Smooth muscle cell of the pulmonary artery (primary cell): Measurements from ENCODE around the gene INPP5D. TPM values are rescaled to one million over a fixed set of nuclear protein-coding genes. Genes with fewer than 3 reads are reported as not detected.

ENCODE experiments used
- total RNA-seq: library from RNA; depleted of rRNA; stranded (reverse); fragments of >200 nt; gene quantifications from 2 replicates; pipeline ENCODE4 v1.2.3, GENCODE V29; 2014

The INPP5D gene
- 0.59 and 0.65 TPM in 2 replicates for total RNA-seq

DNA sequence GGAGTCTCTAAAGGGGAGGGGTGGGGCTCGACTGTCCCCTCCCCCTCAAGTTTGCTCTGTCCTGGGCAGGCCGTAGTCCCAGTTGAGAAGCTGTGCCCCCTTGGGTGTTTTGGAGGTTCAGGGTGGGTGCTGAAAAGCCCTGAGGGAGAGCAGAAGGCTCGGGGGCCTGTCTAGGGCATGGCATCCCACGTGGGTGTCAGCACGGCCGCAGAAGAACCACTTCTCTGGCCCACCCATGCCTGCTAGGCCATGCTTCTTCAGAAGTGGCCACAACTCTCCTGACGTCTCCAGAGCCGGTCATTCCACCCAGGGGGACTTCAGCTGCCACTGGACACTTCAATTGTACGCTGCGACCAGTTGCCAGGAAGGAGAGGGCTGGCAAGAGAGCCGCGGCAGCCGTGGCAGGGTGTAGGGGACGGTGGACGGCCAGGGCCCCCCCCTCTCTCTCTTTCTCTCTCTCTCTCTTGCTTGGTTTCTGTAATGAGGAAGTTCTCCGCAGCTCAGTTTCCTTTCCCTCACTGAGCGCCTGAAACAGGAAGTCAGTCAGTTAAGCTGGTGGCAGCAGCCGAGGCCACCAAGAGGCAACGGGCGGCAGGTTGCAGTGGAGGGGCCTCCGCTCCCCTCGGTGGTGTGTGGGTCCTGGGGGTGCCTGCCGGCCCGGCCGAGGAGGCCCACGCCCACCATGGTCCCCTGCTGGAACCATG, at the start of gene INPP5D:
Gene INPP5D, plus strand, starts transcription at position 546 of the 704 bp plus-strand sequence. Its CDS starts 137 bp downstream, at position 683.

DNA sequence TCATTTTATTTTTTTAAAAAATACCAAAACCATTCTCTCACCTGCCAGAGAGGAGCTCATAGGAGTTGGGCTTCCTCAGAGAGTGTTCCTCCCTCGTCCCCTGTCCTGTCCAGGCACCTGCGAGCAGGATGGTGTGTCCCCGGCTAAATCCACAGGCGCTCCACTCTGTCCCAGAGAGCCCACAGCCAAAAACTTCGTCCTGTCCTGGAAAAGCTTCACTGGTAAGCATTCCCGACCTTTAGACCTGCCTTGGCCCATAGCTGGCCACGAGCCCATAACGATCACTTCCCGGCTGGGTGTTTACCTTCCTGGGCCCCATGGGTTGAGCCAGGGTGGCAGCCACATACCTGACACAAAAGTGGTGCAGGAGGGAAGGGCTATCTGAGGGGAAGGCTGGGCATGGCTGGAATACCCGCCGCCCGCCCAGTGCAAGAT, 47.1 kb upstream of the INPP5D start, which contains the start of gene NGEF:
Gene NGEF, minus strand, starts transcription at position 230 of the 435 bp plus-strand sequence. CDS start 38,366 bp downstream, outside the sequence.

DNA sequence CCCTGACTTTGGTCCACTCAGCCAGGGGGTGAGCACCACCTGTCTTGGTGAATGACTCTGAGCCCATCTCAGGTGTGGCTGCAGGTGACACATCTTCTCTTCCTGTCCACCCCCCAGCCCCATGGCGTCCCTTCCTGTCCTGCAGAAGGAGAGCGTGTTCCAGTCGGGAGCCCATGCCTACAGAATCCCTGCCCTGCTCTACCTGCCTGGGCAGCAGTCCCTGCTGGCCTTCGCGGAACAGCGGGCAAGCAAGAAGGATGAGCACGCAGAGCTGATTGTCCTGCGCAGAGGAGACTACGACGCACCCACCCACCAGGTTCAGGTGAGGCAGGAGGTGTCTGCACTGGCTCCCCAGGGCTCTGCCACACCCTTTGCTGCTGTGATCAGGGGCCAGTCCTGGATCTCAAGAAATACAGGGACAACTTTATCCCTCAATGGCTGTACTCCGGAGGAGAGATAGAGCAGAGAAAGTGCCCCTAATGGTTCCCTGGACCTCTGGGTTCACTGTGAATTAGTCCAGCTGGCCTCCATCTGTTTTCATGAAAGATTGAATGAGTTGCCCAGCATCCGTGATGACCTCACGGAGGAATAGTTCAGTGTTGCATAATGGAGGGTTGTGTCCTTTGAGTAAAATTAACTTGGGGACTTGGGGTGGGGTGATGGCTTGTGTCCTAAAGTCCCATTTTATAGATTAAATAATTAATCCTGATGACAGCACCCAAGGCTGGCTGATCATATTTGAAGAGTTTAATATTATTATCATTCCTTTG, 27.4 kb upstream of the INPP5D start, which contains the start of gene NEU2:
Gene NEU2, plus strand, starts transcription at position 122 of the 770 bp plus-strand sequence. Its CDS starts 0 bp downstream, at position 122.

DNA sequence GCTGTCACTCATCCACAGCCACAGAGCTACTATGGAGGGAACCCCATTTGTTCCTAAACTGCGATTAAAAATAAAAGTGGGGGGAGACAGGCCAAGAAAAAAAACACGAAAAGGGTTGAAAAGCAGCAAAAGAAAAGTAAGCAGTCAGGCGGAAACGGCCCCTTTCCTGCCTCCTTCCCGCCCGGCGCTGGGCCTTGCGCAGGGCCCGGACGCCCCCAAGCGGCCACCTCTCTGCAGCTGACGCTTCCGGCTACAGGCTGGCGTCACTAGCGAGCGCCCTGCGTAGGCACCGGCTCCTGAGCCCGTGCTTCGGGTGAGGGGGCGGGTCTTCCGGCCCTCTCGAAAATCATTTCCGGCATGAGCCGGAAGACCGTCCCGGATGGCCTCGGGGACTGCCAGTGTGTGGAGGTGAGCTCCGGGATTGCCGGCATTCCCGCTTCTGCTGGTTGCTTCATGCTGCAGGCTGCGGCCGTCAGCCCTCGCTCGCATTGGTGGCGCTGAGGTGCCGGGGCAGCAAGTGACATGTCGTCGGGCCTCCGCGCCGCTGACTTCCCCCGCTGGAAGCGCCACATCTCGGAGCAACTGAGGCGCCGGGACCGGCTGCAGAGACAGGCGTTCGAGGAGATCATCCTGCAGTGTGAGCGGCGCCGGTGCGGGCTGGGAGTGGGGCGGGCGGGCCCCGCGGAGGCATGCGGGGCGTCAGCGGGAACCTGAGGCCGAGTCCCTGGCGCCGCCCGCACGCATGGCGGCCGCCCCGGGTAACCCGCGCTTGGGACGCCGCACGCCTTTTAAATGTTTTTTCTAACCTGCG, 191.4 kb downstream of the INPP5D start, which contains the start of gene ATG16L1:
Gene ATG16L1, plus strand, starts transcription at position 368 of the 811 bp plus-strand sequence. Its CDS starts 155 bp downstream, at position 523.

Other genes with a start within 250 kb of the INPP5D start
- gene SNORC, start 190.1 kb upstream of the INPP5D start, total RNA-seq = 0.65 and 1.6 TPM in 2 replicates
- gene NGEF, start 47.1 kb upstream of the INPP5D start, total RNA-seq = 1.3 and 5.7 TPM in 2 replicates
- gene NEU2, start 27.7 kb upstream of the INPP5D start, total RNA-seq = not detected in 2 replicates
- 34.0 and 47.7 TPM in 2 replicates for gene ATG16L1, start 191.3 kb downstream of the INPP5D start, total RNA-seq
- not detected in 2 replicates for gene SAG, start 247.5 kb downstream of the INPP5D start, total RNA-seq